ENCODE results near the gene OPA1. TPM values are rescaled to one million over a fixed set of nuclear protein-coding genes. Genes with fewer than 3 reads are reported as not detected.

Gene OPA1
- total RNA-seq (2014; rRNA removed; shearing (Covaris generic)): 43.2 and 50.5 TPM in 2 replicates
- 57.3 and 60.1 TPM in 2 replicates for total RNA-seq (2022)
- percentile 85 among the genes with signal in this experiment for Bru-seq, nascent RNA
- percentile 77 among the genes with signal in this experiment for BruChase-seq, experiment 1, labeled RNA remaining after a 6-hour chase
- BruChase-seq, experiment 2, labeled RNA remaining after a 2-hour chase: percentile 75 among the genes with signal in this experiment
- long read RNA-seq, full-length matches to known transcripts: 59 of 87 reads
- long read RNA-seq, partial matches to known transcripts: 13 of 87 reads
- long read RNA-seq, other reads (novel, unspliced or antisense): 15 of 87 reads

GRCh38 chr3:193592841-193593667 lies at the start of gene OPA1:
TSS of gene OPA1 (plus strand) at chr3:193593208. CDS start at chr3:193593378, 170 bp downstream.
- BruUV-seq (replicated peaks): no TSS peak
- TF ChIP-seq CTCF (conservative IDR thresholded peaks at IDR 0.05; ENCODE audit: low read length) (no peak), EZH2phosphoT487 (IDR thresholded peaks at IDR 0.05; ENCODE audit: borderline replicate concordance, low read depth, low read length) (no peak)

GRCh38 chr3:193544289-193544688 lies 48.7 kb upstream of the OPA1 start:
- POLR2A ChIA-PET: interaction anchor here (0.7 to 1.5 kb wide), 2 partner anchors 8 to 333 kb away, joined by 3 to 5 read pairs; no protein-coding TSS in a partner anchor
- Histone ChIP-seq H3K9me2 (ENCODE audit: insufficient read depth, low read length) (no peaks in the 10 kb centered on the region), H4K20me1 (ENCODE audit: insufficient read depth, low read length) (no peaks in the 10 kb centered on the region), H3K4me2 (ENCODE audit: low read length) (no peak overlapping the region), H3K79me2 (ENCODE audit: insufficient read depth, low read depth, low read length) (no peaks in the 10 kb centered on the region), H2AFZ (ENCODE audit: low read length) (no peak overlapping the region), H3K4me3 (ENCODE audit: low read depth, low read length, poor library complexity, severe bottlenecking) (no peak overlapping the region), H3K9me3 (ENCODE audit: low read length) (no peaks in the 10 kb centered on the region), H3K36me3 (ENCODE audit: insufficient read depth, low read length) (no peaks in the 10 kb centered on the region), H3K4me1 (ENCODE audit: insufficient read depth, low read length, poor library complexity, severe bottlenecking) (no peaks in the 10 kb centered on the region), H3K27ac (ENCODE audit: low read depth, low read length, poor library complexity, severe bottlenecking) (no peak overlapping the region)
- no peak for TF ChIP-seq CTCF (conservative IDR thresholded peaks at IDR 0.05; ENCODE audit: low read length)
- TF ChIP-seq EZH2phosphoT487 (IDR thresholded peaks at IDR 0.05; ENCODE audit: borderline replicate concordance, low read depth, low read length): no peak
- intact Hi-C loops (cut with micrococcal nuclease; ENCODE audit: unreplicated experiment): no loop called here
- BruUV-seq (replicated peaks): no TSS peak
- DNase-seq (ENCODE audit: low spot score): no peak
- CTCF ChIA-PET (ENCODE audit: unreplicated experiment): no interaction called here

More at GRCh38 chr3:193592841-193593667, at the start of gene OPA1:
- ChIA-PET POLR2A (no interaction called here), CTCF (ENCODE audit: unreplicated experiment) (no interaction called here)
- intact Hi-C loops (cut with micrococcal nuclease; ENCODE audit: unreplicated experiment): no loop called here
- Histone ChIP-seq H2AFZ (ENCODE audit: low read length) (peak within 1 kb of the TSS; percentile 99), H4K20me1 (ENCODE audit: insufficient read depth, low read length) (peaks cover 3% of the 10 kb centered on the region; the same call in 1 of the 2 replicates), H3K79me2 (ENCODE audit: insufficient read depth, low read depth, low read length) (peaks cover 22% of the 10 kb centered on the region), H3K9me2 (ENCODE audit: insufficient read depth, low read length) (no peaks in the 10 kb centered on the region), H3K9me3 (ENCODE audit: low read length) (no peaks in the 10 kb centered on the region), H3K27ac (ENCODE audit: low read depth, low read length, poor library complexity, severe bottlenecking) (peak within 1 kb of the TSS; percentile 12), H3K4me1 (ENCODE audit: insufficient read depth, low read length, poor library complexity, severe bottlenecking) (peaks cover 17% of the 10 kb centered on the region), H3K4me3 (ENCODE audit: low read depth, low read length, poor library complexity, severe bottlenecking) (peak within 1 kb of the TSS; percentile 84), H3K4me2 (ENCODE audit: low read length) (peak within 1 kb of the TSS; percentile 80), H3K36me3 (ENCODE audit: insufficient read depth, low read length) (no peaks in the 10 kb centered on the region)
- peak; percentile 96 for DNase-seq (ENCODE audit: low spot score)
